K562 (cell line): Measurements from ENCODE around the gene TYMP. TPM values are rescaled to one million over a fixed set of nuclear protein-coding genes. Genes with fewer than 3 reads are reported as not detected.

Experiments
- ATAC-seq: fragments of 200-7000 bp; cut with Tn5 transposase; 3 replicates; pipeline ENCODE4 v1.9.1; 2020; ENCODE audit warnings: moderate library complexity
- BruUV-seq: library from RNA; stranded (reverse); fragments of 400-500 nt; replicated peaks from 2 replicates; lab custom pipeline; 2021; lab: Mats Ljungman, UMichigan
- CTCF ChIA-PET: fragments of 300-600 bp; formaldehyde crosslinking; extraction: SDS; loops from one replicate; lab custom pipeline; 2021; ENCODE audit warnings: low intra/inter-chr PET ratio; lab: Yijun Ruan, JAX
- POLR2A ChIA-PET: fragments of 300-600, 350-650 bp; sonication (Branson Sonifier 250); formaldehyde crosslinking; extraction: SDS; loops from one replicate; lab custom pipeline; 2021; ENCODE audit warnings: antibody characterized with exemption, inconsistent platforms; lab: Yijun Ruan, JAX
- DNase-seq, 4 experiments: peaks; one replicate each; pipeline versions ENCODE4 v3.0.0 to v3.0.0-alpha.2; 2011 to 2018; ENCODE audit warnings: low spot score in 3 of 4, mixed read lengths in 3 of 4; ENCODE audit errors: extremely low read depth in 1 of 4
- FAIRE-seq: peaks from 2 replicates; lab custom pipeline; 2011; peaks lifted over from hg19 to GRCh38; lab: Jason Lieb, UNC
- H2AFZ ChIP-seq: 2 replicates; pipeline ENCODE4 v1.6.0; 2011; ENCODE audit warnings: low read depth, low read length, control low read depth, inconsistent platforms
- H3K27ac ChIP-seq: fragments of 200-600 bp; 3 replicates; pipeline ENCODE4 v1.8.0; 2011; ENCODE audit warnings: low read depth, mild to moderate bottlenecking, control low read depth, inconsistent platforms, low read length, moderate library complexity, mixed read lengths; ENCODE audit errors: extremely low read depth
- H3K27me3 ChIP-seq, 2 experiments: fragments of 300-600 bp in 1 of 2; 2 replicates in 1 of 2; 3 replicates in 1 of 2; pipeline versions ENCODE4 v1.6.0 to v1.8.0; 2011; ENCODE audit warnings: inconsistent platforms in 2 of 2, low read length in 2 of 2, mild to moderate bottlenecking in 1 of 2, mixed read lengths in 1 of 2, moderate library complexity in 1 of 2; ENCODE audit not compliant: control insufficient read depth in 2 of 2, insufficient read depth in 2 of 2
- H3K36me3 ChIP-seq: fragments of 300-600 bp; 3 replicates; pipeline ENCODE4 v1.8.0; 2011; ENCODE audit warnings: mild to moderate bottlenecking, low read length, inconsistent platforms; ENCODE audit not compliant: control insufficient read depth, insufficient read depth
- H3K4me1 ChIP-seq, 2 experiments: fragments of 200-600 bp in 1 of 2; replicated peaks in 1 of 2; 2 replicates in 1 of 2; 3 replicates in 1 of 2; pipeline versions ENCODE4 v1.5.1 to v1.8.0; 2011; ENCODE audit warnings: inconsistent platforms in 2 of 2, low read length in 2 of 2, mild to moderate bottlenecking in 1 of 2, mixed read lengths in 1 of 2, moderate library complexity in 1 of 2; ENCODE audit not compliant: control insufficient read depth in 2 of 2, insufficient read depth in 2 of 2
- H3K4me2 ChIP-seq: 2 replicates; pipeline ENCODE4 v1.6.1; 2011; ENCODE audit warnings: low read length, control low read depth, inconsistent platforms, mixed read lengths; ENCODE audit not compliant: insufficient read depth
- H3K4me3 ChIP-seq: fragments of 200-600 bp; sonication (generic), shearing (Covaris generic); 2 replicates; pipeline ENCODE4 v1.5.1; 2016; ENCODE audit warnings: control low read depth, inconsistent platforms
- H3K79me2 ChIP-seq: fragments of 200-600 bp; 3 replicates; pipeline ENCODE4 v1.8.0; 2011; ENCODE audit warnings: low read length, inconsistent platforms; ENCODE audit not compliant: control insufficient read depth, insufficient read depth
- H3K9ac ChIP-seq, 2 experiments: 2 replicates each; pipeline versions ENCODE4 v1.6.0 to v1.6.1; 2011; ENCODE audit warnings: low read depth in 2 of 2, low read length in 2 of 2, control low read depth in 1 of 2, inconsistent platforms in 1 of 2, mild to moderate bottlenecking in 1 of 2, mixed read lengths in 1 of 2; ENCODE audit not compliant: insufficient read depth in 1 of 2
- H3K9me1 ChIP-seq: one replicate; pipeline ENCODE4 v1.6.0; 2011; ENCODE audit warnings: inconsistent platforms, mild to moderate bottlenecking, low read length, moderate library complexity; ENCODE audit not compliant: control insufficient read depth, insufficient read depth
- H3K9me3 ChIP-seq: replicated peaks from 2 replicates; pipeline ENCODE4 v1.5.1; 2011; ENCODE audit warnings: low read depth, low read length, inconsistent platforms; ENCODE audit not compliant: control insufficient read depth, insufficient read depth
- H4K20me1 ChIP-seq: replicated peaks from 2 replicates; pipeline ENCODE4 v1.6.1; 2011; ENCODE audit warnings: low read length, inconsistent platforms, mixed read lengths; ENCODE audit not compliant: control insufficient read depth, insufficient read depth
- CBFB ChIP-seq: sonication (generic); formaldehyde crosslinking; IDR thresholded peaks from 2 replicates; pipeline ENCODE4 v1.4.0; 2020; ENCODE audit warnings: mild to moderate bottlenecking, missing genetic modification reagents
- CXXC5 ChIP-seq: fragments of 250-450 bp; sonication (Bioruptor Pico); IDR thresholded peaks from 2 replicates; pipeline ENCODE4 v1.8.0; 2022; ENCODE audit warnings: inconsistent platforms, mild to moderate bottlenecking, moderate library complexity
- ILK ChIP-seq: fragments of 450-650 bp; IDR thresholded peaks from 2 replicates; pipeline ENCODE4 v1.6.1; 2016; ENCODE audit warnings: missing genetic modification characterization, low read depth, mild to moderate bottlenecking, missing compliant biosample characterization, moderate library complexity, borderline replicate concordance
- KDM5B ChIP-seq: fragments of 200-600 bp; sonication (generic); IDR thresholded peaks from 2 replicates; pipeline ENCODE4 v1.6.1; 2012; ENCODE audit warnings: low read depth, mild to moderate bottlenecking, moderate library complexity, low read length, control low read depth, inconsistent platforms; ENCODE audit not compliant: insufficient replicate concordance
- POLR2AphosphoS2 ChIP-seq: IDR thresholded peaks from 2 replicates; pipeline ENCODE4 v1.6.1; 2012; ENCODE audit warnings: low read length, improper control_type of control experiment
- POLR2B ChIP-seq: fragments of 450-650 bp; IDR thresholded peaks from 2 replicates; pipeline ENCODE4 v1.6.1; 2018; ENCODE audit warnings: low read depth; ENCODE audit not compliant: partially characterized antibody
- RBFOX2 ChIP-seq: fragments of 200-400 bp; formaldehyde crosslinking; IDR thresholded peaks from 2 replicates; pipeline ENCODE4 v1.6.1; 2017; ENCODE audit warnings: low read depth, mild to moderate bottlenecking, low read length, moderate library complexity
- WGBS: fragments of 100-300 bp; shearing (Covaris generic); methylation state at CpG from one replicate; pipeline ENCODE4 v1.1.6; 2016; ENCODE audit warnings: low coverage, mixed read lengths; ENCODE audit not compliant: insufficient coverage; ENCODE audit errors: missing lambda C conversion rate; 5-methylcytosine and 5-hydroxymethylcytosine counted together
- in situ Hi-C: fragments of 300-500 bp; cut with MboI; formaldehyde crosslinking; loops from 4 replicates; pipeline ENCODE4 v1.15.0; 2018; ENCODE audit warnings: inconsistent platforms, mixed read lengths
- intact Hi-C: fragments of 100-400 bp; cut with micrococcal nuclease; formaldehyde crosslinking; loops from 2 replicates; pipeline ENCODE4 v1.14.2; 2022
- polyA plus RNA-seq, 8 experiments: library from polyadenylated mRNA; depleted of rRNA in 4 of 8; stranded (reverse) in 5 of 8; unstranded in 3 of 8; fragments of >200 nt; fragmentation: Nextera tagmentation in 2 of 8; fragmentation: Illumina TruSeq in 1 of 8; extraction: Ambion mirVana in 2 of 8; extraction: Trizol in 1 of 8; gene quantifications; 2 replicates each; pipeline versions ENCODE4 v1.2.1 to v1.2.3, GENCODE V29; 2011 to 2014; ENCODE audit warnings: inconsistent platforms in 1 of 8, missing spikeins in 1 of 8
- total RNA-seq, 7 experiments: library from RNA; depleted of rRNA in 6 of 7; stranded (reverse); fragments of >200 nt in 6 of 7; fragmentation: Illumina TruSeq in 2 of 7; extraction: Trizol in 2 of 7; gene quantifications; 2 replicates each; pipeline versions ENCODE4 v1.2.1 to v1.2.3, GENCODE V29; 2011 to 2021; ENCODE audit warnings: low replicate concordance in 1 of 7
- TF ChIP-seq, protein P1 (sequence below), 3 experiments: IDR thresholded peaks in 2 of 3; conservative IDR thresholded peaks in 1 of 3; 2 replicates each; pipeline ENCODE4 v1.5.1; 2011 to 2012; ENCODE audit warnings: low read length in 3 of 3, mild to moderate bottlenecking in 3 of 3, control low read depth in 2 of 3, improper control_type of control experiment in 1 of 3, inconsistent platforms in 1 of 3, low read depth in 1 of 3, mixed read lengths in 1 of 3, moderate library complexity in 1 of 3; ENCODE audit not compliant: insufficient read depth in 2 of 3
- TF ChIP-seq, protein P2 (sequence below): fragments of 200-800 bp; sonication (Bioruptor generic); IDR thresholded peaks from 2 replicates; pipeline ENCODE4 v1.6.1; 2016; ENCODE audit warnings: missing genetic modification characterization, missing compliant biosample characterization

TYMP gene
- total and polyA plus RNA-seq, 9 of the 15 experiments (the other 6 are each of a cell fraction or from before 2014, with no cell fraction given) = 0.03 to 4.0 (median 2.4) TPM; not detected in 4

DNA sequence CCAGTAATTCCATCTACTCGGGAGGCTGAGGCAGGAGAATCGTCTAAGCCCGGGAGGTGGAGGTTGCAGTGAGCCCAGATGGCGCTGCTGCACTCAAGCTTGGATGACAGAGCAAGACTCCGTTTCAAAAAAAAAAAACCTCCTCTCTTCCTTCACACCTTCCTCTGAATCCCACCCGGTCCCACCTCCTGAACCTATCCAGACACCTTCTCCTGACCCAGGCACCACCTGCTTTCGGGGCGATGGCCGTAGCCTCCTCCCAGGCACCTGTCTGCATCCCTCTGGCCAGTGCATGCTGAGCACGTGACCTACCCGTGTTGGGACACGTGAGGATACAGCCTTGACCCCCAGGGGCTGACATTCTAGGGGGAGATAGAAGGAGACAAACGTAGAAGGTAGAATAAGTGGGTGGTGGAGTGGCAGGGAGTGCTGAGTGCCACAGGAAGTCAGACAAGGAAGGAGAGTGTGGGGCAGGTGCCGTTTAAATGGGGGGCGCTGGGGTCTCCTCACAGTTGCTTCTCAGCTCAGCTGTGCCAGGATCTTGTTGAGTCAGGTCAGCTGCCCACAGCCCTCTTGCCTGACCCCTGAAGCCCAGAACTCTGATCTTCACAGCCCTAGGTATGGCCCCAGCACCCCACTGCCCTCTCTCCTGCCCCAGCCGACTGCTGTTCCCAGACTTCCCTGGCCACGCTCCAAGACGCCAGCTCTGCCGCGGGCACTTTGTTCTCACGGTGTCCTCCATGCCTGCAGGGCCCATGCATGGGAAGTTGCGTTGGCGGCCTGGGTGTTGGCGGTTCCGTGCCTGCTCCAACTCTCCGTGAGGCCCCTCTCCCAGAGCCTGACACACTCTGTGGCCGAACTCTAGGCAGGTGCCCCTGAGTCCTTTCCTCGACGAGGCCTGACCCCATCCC, 44.3 kb downstream of the TYMP start (continued):
- TF ChIP-seq CXXC5 = 0 out of 2 replicates have a peak, but pooled peaks have one; percentile 23
- peak; percentile 88; the same call in 1 of the 2 replicates for TF ChIP-seq POLR2AphosphoS2
- no peak for TF ChIP-seq CBFB
- TF ChIP-seq, protein P1, sequence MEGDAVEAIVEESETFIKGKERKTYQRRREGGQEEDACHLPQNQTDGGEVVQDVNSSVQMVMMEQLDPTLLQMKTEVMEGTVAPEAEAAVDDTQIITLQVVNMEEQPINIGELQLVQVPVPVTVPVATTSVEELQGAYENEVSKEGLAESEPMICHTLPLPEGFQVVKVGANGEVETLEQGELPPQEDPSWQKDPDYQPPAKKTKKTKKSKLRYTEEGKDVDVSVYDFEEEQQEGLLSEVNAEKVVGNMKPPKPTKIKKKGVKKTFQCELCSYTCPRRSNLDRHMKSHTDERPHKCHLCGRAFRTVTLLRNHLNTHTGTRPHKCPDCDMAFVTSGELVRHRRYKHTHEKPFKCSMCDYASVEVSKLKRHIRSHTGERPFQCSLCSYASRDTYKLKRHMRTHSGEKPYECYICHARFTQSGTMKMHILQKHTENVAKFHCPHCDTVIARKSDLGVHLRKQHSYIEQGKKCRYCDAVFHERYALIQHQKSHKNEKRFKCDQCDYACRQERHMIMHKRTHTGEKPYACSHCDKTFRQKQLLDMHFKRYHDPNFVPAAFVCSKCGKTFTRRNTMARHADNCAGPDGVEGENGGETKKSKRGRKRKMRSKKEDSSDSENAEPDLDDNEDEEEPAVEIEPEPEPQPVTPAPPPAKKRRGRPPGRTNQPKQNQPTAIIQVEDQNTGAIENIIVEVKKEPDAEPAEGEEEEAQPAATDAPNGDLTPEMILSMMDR (IDR thresholded peaks at IDR 0.05 in 2 of 3, conservative IDR thresholded peaks at IDR 0.05 in 1 of 3; ENCODE audit: insufficient read depth in 2 of 3, low read depth in 1 of 3, low read length in 3 of 3) = peak in 2 of 3 experiments; percentile 12 to 18; a peak in 2 of 6 replicates

DNA sequence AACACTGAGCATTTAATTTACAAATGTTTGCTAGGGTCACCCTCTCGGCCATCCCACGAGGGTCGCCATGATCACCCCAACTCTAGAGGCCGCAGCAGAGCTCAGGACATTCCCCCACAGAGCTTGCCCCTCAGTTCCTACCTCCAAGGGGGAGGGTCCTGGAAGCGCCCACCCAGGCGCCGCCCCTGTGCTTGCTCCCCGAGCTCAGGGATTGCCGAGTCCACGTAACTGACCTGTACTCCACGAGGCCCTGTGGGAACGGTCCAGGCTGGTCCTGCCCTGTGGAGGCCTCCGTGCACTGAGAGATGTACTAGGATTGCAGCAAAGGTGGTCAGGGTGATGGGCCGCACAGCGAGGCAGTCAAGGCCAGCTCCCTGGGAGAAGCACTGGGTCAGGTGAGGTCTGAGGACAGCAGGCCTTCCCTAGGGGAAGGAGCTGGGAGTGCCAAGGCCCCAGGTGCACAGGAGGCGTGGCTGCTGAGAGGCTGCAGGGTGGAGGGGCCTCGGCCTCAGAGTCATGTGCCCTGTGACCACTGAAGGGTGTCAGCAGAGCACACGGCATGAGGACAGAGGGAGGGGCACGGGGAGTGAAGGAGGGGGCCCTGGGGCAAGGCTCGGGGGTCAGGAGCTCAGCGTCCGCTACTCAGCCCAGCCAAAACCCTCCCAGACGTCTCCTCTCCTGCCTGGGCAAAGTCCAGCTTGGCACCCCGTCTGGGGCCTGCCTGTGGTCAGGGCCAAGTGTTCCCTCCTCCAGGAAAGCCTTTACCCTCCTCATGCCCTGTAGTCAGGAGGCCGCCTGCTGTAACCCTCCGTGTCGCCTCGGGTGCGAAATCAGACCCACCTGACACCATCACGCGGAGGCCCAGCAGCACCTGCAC, 45.6 kb downstream of the TYMP start:
- Histone ChIP-seq H4K20me1 (no peaks in the 10 kb centered on the region), H3K36me3 (no peaks in the 10 kb centered on the region), H3K4me1 (peaks cover 4 to 60% of the 10 kb centered on the region in 2 experiments; a peak in 3 of 5 replicates), H2AFZ (no peak overlapping the region), H3K4me3 (no peak overlapping the region), H3K9me1 (no peaks in the 10 kb centered on the region), H3K79me2 (no peaks in the 10 kb centered on the region), H3K4me2 (no peak overlapping the region), H3K27ac (no peak overlapping the region), H3K27me3 (no peaks in the 10 kb centered on the region), H3K9me3 (no peaks in the 10 kb centered on the region), H3K9ac (0 out of 4 replicates have a peak overlapping the region, but pooled peaks of 1 of the 2 experiments have one; percentile 26)
- in situ Hi-C loops (no loop called here), intact Hi-C loops (no loop called here)
- DNase-seq (no peak), FAIRE-seq (no peak), ATAC-seq (peak; percentile 13)
- POLR2A ChIA-PET = interaction anchor here (0.7 to 1.4 kb wide), 7 partner anchors 10 to 122 kb away, joined by 3 to 6 read pairs (median 3); partner anchors contain the start of gene SCO2
- no TSS peak for BruUV-seq
- 77% methylated on average over 11 of the region's 31 CpGs for WGBS
- CTCF ChIA-PET = no interaction called here
- TF ChIP-seq ILK (tag) (no peak), POLR2B (peak; percentile 25), RBFOX2 (peak; percentile 48; the same call in 1 of the 2 replicates), KDM5B (peak; percentile 22)
- TF ChIP-seq, protein P2, sequence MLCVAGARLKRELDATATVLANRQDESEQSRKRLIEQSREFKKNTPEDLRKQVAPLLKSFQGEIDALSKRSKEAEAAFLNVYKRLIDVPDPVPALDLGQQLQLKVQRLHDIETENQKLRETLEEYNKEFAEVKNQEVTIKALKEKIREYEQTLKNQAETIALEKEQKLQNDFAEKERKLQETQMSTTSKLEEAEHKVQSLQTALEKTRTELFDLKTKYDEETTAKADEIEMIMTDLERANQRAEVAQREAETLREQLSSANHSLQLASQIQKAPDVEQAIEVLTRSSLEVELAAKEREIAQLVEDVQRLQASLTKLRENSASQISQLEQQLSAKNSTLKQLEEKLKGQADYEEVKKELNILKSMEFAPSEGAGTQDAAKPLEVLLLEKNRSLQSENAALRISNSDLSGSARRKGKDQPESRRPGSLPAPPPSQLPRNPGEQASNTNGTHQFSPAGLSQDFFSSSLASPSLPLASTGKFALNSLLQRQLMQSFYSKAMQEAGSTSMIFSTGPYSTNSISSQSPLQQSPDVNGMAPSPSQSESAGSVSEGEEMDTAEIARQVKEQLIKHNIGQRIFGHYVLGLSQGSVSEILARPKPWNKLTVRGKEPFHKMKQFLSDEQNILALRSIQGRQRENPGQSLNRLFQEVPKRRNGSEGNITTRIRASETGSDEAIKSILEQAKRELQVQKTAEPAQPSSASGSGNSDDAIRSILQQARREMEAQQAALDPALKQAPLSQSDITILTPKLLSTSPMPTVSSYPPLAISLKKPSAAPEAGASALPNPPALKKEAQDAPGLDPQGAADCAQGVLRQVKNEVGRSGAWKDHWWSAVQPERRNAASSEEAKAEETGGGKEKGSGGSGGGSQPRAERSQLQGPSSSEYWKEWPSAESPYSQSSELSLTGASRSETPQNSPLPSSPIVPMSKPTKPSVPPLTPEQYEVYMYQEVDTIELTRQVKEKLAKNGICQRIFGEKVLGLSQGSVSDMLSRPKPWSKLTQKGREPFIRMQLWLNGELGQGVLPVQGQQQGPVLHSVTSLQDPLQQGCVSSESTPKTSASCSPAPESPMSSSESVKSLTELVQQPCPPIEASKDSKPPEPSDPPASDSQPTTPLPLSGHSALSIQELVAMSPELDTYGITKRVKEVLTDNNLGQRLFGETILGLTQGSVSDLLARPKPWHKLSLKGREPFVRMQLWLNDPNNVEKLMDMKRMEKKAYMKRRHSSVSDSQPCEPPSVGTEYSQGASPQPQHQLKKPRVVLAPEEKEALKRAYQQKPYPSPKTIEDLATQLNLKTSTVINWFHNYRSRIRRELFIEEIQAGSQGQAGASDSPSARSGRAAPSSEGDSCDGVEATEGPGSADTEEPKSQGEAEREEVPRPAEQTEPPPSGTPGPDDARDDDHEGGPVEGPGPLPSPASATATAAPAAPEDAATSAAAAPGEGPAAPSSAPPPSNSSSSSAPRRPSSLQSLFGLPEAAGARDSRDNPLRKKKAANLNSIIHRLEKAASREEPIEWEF (CRISPR knock-in tag) = no peak
